Uterus (tissue), 2 donors: ENCODE data around the gene NFIA.

ENCODE experiments used
- CTCF ChIP-seq, 4 experiments: fragments of 200-600 bp in 2 of 4; fragments of 450-650 bp in 2 of 4; sonication (generic) in 2 of 4; IDR thresholded peaks; one replicate each; pipeline ENCODE4 v1.5.1; 2016 to 2019; ENCODE audit warnings: antibody characterized with exemption in 4 of 4, mild to moderate bottlenecking in 2 of 4, moderate library complexity in 1 of 4
- POLR2A ChIP-seq, 2 donors: fragments of 450-650 bp; IDR thresholded peaks; one replicate each; pipeline ENCODE4 v1.6.1; 2016; ENCODE audit warnings: antibody characterized with exemption in 2 of 2, mild to moderate bottlenecking in 1 of 2, moderate library complexity in 1 of 2

GRCh38 chr1:61084491-61085031 lies 2.2 kb downstream of the NFIA start:
- TF ChIP-seq POLR2A (IDR thresholded peaks at IDR 0.05) (no peak), CTCF (IDR thresholded peaks at IDR 0.05) (no peak)
